Endothelial cell of hepatic sinusoid (primary cell): ENCODE data around the gene PSEN1.

Source experiments
- in situ Hi-C: cut with HindIII; loops from 2 replicates; pipeline ENCODE4 v1.10.0; 2017; ENCODE audit warnings: low sequenced_read_pairs

PSEN1 gene

DNA sequence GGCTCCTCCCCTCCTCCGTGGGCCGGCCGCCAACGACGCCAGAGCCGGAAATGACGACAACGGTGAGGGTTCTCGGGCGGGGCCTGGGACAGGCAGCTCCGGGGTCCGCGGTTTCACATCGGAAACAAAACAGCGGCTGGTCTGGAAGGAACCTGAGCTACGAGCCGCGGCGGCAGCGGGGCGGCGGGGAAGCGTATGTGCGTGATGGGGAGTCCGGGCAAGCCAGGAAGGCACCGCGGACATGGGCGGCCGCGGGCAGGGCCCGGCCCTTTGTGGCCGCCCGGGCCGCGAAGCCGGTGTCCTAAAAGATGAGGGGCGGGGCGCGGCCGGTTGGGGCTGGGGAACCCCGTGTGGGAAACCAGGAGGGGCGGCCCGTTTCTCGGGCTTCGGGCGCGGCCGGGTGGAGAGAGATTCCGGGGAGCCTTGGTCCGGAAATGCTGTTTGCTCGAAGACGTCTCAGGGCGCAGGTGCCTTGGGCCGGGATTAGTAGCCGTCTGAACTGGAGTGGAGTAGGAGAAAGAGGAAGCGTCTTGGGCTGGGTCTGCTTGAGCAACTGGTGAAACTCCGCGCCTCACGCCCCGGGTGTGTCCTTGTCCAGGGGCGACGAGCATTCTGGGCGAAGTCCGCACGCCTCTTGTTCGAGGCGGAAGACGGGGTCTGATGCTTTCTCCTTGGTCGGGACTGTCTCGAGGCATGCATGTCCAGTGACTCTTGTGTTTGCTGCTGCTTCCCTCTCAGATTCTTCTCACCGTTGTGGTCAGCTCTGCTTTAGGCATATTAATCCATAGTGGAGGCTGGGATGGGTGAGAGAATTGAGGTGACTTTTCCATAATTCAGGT lies at the start of gene PSEN1:
TSS of gene PSEN1 (plus strand) at position 121 of the 839 bp plus-strand sequence. CDS start 11,513 bp downstream, outside the sequence.
- in situ Hi-C loops, result no loop called here

DNA sequence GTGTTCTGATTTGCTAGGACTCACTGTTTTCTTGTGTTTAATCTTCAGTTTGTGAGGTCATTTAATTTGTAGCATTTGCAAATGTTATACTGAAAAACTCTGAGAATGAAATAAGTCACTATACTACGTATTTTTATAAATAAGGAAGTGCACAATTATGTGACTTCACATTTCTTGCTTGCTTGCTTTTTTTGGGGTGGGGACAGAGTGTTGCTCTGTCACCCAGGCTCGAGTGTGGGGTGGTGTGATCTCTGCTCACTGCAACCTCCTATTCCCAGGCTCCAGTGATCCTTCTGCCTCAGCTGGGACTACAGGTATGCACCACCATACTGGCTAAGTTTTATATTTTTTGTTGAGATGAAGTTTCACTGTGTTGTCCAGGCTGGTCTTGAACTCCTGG lies 45.3 kb upstream of the PSEN1 start:
- in situ Hi-C loops, result no loop called here

- in situ Hi-C loops, result no loop called here
Measured at GRCh38 chr14:73097421-73097820, 38.9 kb upstream of the PSEN1 start.

GRCh38 chr14:73100334-73100733 lies 36.0 kb upstream of the PSEN1 start:
- in situ Hi-C loops, result no loop called here

- in situ Hi-C loops, result no loop called here
Measured at GRCh38 chr14:73102806-73103497, 33.4 kb upstream of the PSEN1 start.

DNA sequence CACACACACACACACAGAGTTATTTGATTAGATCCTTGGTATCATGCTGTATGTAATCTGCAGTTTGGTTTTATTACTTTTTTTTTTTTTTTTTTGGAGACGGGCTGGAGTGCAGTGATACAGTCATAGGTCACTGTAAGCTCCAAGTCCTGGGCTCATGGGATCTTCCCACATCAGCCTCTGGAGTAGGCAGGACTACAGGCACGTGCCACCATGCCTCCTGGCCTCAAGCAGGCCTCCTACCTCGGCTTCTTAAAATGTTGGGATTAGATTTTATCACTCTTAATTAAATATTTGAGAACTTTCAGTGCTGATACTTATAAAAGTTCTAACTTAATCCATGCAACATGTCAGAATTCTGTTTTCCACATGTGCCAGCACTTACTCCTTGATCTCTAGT lies 31.3 kb upstream of the PSEN1 start:
- in situ Hi-C loops, result no loop called here

DNA sequence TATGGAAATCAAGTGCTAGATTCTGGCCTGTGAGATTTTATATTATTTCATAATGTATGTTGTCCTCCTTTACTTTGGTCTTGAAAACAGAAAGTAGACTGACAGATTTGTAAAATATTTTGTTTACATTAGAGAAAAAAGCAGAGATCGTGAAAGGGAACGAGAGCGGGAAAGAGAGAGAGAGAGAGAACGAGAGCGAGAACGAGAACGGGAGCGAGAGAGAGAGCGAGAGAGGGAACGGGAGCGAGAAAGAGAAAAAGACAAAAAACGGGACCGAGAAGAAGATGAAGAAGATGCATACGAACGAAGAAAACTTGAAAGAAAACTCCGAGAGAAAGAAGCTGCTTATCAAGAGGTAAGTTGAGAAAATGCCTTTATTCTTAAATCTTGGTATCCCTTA lies 30.6 kb upstream of the PSEN1 start:
- in situ Hi-C loops, result no loop called here

DNA sequence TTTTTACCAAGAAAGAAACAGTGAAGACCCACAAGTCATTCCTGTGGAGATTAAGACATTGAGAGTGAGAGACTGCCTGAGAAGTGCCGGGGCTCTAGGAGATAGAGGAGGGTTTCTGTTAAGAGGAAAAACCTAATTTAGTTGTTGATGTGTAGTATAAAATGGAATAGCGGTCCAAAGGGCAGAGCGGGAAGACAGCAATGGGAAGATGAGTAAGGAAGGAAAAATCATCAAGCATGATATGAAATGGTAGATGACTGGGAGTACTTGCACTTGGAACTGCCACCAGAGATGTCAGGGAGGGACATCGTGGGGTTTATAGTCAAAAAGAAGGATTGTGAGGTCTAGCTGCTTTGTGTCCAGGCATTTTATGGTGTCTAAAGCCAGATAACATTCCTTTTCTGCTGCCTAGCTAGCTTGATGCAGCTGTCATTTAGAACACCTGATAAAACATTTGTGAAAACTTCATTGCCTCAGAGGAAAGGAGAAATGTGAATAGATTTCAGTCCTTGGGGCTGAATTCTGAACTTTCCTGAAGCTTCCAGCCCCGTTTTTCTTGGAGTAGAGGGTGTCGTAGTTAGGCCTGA lies 20.1 kb upstream of the PSEN1 start:
- in situ Hi-C loops, result no loop called here

- in situ Hi-C loops, result no loop called here
Measured at GRCh38 chr14:73124180-73124894, 12.0 kb upstream of the PSEN1 start.

DNA sequence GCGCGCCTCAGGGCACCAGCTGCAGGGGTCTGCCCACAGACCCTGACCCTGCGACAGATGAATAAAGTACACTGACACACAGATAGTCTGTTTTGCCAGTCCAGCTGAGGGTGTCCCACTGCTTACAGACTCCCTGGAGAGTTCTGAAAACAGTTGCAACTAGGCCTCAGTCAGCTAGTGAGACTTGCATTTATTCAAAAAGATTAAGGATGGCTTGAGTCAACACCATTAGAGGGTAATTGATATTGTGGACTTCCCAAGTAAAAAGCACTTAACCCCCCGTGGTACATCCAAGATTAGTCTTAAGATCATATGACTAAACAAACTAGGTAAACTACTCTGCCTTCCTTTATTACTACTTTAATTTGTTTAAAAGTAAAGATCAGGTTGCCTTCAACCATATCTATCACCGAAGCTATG lies 11.1 kb upstream of the PSEN1 start:
- in situ Hi-C loops, result no loop called here

- in situ Hi-C loops, result no loop called here
Measured at GRCh38 chr14:73125746-73126145, 10.6 kb upstream of the PSEN1 start.

DNA sequence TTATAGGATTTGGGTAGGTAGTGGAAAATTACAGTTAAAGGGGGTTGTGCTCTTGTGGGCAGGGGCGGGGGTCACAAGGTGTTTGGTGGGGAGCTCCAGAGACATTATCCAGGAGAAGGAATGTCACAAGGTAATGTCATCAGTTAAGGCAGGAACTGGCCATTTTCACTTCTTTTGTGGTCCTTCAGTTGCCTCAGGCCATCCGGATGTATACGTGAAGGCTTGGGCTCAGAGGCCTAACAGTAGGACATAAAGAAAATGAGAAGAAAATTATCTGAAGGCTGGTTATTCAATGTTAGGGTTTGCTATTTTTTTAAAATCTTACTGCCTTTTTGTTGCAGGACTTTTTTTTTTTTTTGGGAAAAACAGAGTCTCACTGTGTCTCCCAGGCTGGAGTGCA lies 2.5 kb upstream of the PSEN1 start:
- in situ Hi-C loops, result no loop called here

DNA sequence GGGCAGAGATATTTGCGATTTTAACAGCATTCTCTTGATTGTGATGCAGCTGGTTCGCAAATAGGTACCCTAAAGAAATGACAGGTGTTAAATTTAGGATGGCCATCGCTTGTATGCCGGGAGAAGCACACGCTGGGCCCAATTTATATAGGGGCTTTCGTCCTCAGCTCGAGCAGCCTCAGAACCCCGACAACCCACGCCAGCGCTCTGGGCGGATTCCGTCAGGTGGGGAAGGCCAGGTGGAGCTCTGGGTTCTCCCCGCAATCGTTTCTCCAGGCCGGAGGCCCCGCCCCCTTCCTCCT lies 271 bp upstream of the PSEN1 start:
- in situ Hi-C loops, result no loop called here

DNA sequence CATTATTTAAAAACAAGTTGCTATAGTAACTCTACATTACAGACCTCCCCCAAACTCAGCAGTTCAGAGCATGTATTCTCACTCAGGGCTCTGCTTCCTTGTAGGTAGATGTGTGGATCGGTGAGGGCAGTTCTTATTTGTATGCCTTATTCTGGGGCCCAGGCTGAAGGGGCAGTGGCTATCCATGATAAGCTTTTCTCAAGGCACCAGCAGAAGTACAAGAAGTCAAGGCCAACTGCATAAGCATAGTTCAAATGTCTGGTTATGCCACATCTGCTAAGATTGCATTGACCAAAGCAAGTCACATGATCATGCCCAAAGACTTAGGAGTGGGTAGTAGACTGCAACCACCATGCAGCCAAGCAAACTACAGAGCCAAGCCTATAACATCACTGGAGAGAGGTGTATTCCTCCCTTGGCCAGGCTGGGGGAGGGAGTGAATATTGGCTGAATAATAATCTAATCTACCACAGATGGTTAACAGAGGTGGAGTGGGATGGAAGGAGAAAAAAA lies 4.6 kb downstream of the PSEN1 start:
- in situ Hi-C loops, result no loop called here

GRCh38 chr14:73142216-73142615 lies 5.9 kb downstream of the PSEN1 start:
- in situ Hi-C loops, result no loop called here

- in situ Hi-C loops, result no loop called here
Measured at GRCh38 chr14:73143003-73143402, 6.7 kb downstream of the PSEN1 start.

- in situ Hi-C loops, result no loop called here
Measured at GRCh38 chr14:73143617-73144016, 7.3 kb downstream of the PSEN1 start.

DNA sequence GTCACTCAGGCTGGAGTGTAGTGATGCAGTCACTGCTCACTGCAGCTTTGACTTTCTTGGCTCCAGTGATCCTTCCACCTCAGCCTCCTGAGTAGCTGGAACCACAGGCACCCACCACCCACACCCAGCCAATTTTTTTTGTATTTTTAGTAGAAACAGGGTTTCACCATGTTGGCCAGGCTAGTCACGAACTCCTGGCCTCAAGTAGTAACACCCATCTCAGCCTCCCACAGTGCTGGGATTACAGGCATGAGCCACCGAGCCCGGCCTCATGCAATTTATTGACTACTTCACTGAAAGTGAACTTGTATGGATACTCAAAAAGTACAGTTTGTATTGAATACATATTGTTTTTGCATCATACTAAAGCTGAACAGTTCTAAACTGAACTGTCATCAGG lies 9.1 kb downstream of the PSEN1 start:
- in situ Hi-C loops, result no loop called here

GRCh38 chr14:73146111-73146510 lies 9.8 kb downstream of the PSEN1 start:
- in situ Hi-C loops, result no loop called here

DNA sequence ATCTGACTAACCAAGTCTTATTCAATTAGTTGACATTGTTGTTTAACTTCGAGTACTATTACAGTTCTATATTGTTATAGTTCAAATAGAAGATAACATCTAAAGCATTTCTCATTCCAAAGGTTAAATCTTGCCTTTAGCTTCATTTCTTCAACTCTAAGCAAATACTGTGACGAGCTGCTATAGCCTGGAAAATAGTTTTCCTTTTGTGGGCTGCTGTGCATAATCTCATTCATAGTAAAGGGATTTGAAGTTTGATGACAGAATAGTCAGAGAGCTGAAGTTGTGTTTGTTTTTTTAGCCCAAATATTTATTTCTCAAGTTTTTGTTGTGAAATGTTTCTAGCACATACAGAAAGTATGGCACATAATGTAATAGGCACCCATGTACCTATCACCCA lies 13.4 kb downstream of the PSEN1 start:
- in situ Hi-C loops, result no loop called here

- in situ Hi-C loops, result no loop called here
Measured at GRCh38 chr14:73153272-73153671, 17.0 kb downstream of the PSEN1 start.
